NCI-H2029 (cell line): ENCODE results near the gene THAP7.

Experiments
- DNase-seq: peaks from one replicate; lab custom pipeline; 2025; lab: John Stamatoyannopoulos, UW

Gene THAP7

DNA sequence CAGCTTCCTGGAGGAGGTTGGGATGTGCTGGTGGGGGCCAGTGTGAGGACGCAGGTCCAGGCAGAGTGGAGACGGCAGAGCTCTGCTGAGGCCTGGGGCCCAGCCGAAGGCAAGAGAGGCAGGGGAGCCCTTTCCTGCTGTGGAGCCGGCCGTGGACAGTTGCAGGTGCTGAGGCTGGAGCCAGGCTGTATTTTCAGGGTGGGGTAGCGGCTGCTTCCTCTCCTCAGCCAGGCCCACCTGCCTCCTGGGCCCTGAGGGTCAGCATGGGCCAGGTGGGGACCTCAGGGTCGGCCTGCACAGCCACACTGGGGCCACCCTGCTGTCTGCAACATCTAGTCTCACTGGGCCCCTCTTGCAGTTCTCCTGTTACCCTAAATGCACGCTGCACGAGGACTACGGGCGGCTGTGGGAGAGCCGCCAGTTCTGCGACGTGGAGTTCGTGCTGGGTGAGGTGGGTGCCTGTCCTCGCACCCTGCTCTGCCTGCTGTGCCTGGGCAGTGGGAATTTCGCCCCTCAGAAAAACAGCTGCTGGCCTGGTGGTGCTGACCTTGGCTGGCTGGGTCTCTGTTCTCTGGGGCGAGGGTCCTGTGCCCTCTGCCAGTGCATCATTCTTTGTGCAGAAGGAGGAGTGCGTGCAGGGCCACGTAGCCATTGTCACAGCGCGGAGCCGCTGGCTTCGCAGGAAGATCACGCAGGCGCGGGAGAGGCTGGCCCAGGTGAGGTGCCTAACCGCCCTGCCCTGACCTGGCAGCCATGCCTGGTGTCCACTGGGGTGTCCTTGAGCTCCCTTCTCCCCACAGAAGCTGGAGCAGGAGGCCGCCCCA is 8.4 kb downstream of the THAP7 start:
- no peak for DNase-seq

DNA sequence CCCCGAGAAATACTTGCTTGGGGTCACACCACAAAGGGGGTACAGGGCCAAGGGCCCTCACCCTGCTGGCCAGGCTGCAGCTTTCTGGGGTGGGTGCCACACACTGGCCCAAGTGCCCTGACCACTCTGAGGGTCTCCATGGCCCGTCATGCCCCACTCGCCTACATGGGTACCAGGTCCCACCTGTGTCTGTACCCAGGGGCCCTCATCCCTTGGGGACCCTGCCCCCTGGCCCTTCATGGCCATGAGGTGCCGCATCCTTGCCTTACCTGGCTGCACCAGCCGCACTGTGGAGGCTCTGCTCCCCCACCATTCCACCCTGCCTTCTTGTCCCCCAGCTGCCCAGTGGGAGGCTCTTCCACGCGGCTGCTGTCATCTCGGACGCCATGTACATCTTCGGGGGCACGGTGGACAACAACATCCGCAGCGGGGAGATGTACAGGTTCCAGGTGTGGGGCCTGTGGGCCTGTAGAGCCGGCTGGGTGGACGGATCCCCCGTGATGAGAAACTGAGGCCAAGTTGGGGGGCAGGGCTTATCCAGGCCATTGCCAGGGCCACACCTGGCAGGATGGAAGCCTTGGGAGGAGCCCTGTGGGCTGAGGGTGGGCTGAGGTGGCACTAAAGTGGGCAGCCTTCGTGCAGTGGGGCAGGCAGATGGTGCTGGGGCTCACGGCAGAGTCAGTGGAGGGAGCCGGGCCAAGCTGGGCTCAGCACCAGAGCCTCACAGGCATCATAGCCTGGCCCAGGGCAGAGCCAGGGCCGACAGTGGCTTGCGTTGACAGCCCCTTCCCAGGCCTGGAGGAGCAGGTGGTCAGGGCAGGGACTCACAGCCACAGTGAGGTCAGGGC is 9.2 kb downstream of the THAP7 start:
- DNase-seq: no peak

DNA sequence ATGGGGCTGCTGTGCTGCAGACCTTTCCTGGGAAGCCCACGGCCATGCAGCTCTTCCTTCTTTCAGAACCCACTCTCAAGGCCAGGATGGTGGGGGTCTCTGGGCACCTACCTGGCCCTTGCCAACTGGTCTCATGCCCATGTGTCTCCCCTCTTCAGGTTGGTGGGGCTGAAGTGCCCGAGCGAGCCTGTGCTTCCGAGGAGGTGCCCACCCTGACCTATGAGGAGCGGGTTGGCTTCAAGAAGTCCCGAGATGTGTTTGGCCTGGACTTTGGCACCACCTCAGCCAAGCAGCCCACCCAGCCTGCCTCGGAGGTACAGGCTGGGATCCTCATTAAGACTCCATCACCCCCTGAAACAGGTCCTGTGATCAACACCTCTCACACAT is 9.9 kb downstream of the THAP7 start:
- no peak for DNase-seq

DNA sequence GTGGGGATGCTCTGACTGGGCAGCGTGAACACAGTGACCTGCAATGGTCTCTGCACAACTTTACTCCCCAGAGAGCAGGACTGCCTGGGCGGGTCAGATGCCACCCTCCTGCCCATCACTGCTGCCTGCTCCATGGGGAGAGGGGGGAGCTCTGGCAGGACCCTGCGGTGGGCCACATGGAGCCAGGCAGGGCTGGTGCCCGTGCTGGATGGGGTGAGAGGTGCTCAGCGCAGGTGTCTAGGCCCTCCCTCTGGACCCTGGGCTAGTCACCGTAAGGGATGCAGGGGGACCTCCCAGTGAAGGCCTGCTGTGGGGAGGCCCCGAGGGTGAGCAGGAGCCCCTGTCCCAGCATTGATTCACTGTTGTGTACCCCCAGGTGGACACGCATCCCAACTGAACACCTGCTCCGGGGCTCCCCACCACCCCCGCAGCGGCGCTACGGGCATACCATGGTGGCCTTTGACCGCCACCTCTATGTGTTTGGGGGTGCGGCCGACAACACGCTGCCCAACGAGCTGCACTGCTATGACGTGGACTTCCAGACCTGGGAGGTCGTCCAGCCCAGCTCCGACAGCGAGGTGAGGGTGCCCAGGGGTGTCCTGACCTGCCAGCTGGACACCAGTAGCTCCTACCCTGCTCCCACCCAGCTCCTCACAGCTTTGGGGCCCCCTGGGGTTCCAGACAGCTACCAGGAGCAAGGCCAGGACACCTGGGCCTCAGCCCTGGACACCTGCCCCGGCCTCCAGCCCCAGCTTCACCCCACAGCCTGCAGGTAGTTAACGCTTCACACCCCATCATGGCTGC is 10.5 kb downstream of the THAP7 start:
- no peak for DNase-seq

DNA sequence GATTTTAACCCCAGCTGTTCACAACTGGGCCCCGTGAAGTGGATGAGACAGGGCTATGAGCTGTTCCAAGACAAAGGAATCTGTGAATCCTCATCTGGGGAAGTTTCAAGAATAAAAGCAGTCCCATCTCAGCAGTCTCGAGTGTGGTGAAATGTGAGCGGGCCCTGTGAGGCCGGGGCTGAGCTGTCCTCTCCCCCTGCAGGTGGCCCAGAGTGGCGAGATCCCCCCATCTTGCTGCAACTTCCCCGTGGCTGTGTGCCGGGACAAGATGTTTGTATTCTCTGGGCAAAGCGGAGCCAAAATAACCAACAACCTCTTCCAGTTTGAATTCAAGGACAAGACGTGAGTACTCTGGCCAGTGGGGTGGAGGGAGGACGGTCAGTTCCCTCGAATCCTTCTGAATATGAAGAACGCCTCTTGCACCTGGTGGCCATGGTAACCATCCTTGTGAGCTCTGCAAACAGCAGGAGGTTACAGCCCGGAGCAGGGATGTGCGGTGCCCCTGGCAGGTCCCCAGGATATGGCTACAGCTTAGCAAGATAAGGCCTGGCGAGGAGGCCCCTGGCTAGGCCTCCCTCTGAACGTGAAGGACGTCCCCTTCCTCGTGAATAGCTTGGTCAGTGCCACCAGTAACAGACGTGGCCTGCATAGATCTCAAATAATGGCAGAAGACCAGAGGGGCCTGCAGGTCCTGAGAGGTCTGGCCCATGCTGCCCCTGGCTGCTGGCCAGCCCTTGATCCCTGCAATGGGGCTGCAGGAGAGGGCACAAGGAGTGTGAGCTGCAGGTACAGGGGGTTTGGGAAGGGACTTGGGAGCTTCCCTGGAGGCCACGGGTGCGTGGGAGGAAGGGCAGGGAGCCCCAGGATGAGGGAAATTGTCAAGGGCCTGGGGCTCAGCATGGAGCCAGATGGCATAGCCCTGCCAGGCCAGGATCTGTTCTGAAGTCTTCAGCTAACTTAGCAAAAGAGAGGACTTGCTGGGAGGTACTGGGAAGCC is 11.4 kb downstream of the THAP7 start:
- no peak for DNase-seq

DNA sequence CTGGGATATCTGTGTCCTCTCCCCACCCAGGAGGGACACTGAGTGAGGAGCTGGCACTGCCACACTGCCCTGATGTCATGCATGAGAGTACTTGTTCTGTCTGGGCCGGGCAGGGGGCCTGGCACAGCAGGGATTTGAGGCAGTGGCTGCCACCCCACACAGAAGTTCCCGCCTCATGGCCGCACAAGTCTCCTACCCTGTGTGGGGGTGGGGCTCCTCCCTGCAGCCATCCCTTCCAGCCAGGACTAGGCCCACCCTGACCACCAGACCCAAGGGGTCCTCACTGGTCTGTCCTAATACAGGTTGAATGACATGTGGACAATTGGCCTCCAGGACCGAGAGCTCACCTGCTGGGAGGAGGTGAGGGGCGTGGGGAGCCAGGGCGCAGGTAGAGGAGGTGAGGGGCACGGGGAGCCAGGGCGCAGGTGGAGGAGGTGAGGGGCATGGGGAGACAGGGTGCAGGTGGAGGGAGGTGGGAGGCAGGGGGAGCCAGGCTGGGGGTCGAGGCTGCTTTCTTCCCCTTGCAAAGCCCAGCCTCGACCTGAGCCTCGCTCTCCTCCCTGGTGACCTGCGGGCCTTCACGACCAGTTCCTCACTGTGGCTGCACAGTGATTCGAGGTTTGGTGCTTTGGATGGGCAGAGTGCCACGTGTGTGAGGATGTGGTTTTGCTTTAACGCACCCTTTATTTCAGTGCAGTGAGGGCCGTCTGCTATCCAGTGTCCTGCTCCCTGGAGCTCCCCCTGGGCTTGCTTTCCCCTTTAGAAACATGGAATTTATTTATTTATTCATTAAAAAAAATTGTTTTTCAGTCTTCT is 12.4 kb downstream of the THAP7 start:
- no peak for DNase-seq

DNA sequence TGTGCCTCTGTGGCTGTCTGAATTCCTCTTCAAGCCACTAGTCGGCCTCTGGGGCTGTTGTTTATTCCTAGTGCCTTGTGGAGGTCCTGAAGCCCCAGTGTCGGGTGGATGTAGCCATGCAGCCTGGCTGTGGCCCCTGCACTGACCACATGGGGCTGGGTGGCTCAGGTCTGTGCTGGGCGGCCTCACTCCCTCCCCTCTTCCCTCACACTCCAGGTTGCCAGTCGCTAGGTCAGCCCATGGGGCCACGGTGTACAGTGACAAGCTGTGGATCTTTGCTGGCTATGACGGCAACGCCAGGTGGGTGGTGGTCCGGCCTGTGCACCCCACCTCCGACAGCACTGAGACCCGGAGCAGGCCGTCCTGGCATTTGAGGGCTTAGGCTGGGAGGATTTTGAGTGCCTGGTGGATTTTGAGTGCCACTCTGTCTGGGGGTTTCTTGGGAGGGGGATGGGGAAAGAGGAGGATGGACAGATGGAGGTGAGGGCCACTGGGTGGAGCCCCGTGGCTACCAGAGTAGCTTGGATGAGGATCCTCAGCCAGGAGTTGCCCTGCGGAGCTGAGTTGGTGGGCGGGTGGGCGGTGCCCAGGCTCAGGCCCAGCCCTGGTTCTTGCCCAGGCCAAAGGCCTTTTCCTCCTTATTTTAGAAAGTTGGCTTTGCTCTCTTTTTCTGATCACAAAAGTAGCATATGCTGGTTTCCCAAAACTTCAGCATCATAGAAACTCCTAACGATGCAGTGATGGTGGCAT is 13.2 kb downstream of the THAP7 start:
- no peak for DNase-seq

DNA sequence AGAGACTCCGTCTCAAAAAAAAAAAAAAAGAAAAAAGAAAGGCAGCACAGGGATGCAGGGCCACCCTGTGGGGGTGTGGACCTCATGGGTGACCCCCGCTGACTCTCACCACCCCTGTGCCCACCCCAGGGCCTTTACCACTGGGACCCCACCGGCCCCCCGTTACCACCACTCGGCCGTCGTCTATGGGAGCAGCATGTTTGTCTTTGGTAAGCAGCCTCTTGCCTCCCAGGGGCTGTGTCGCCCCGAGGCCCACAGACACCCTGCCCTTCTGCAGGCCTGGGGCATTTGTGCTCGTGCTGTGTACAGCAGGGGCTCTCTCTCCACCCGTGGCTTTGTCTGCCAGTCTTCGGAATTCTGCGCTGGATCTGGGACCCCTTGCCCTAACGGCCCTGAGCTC is 14.5 kb downstream of the THAP7 start:
- DNase-seq: no peak

DNA sequence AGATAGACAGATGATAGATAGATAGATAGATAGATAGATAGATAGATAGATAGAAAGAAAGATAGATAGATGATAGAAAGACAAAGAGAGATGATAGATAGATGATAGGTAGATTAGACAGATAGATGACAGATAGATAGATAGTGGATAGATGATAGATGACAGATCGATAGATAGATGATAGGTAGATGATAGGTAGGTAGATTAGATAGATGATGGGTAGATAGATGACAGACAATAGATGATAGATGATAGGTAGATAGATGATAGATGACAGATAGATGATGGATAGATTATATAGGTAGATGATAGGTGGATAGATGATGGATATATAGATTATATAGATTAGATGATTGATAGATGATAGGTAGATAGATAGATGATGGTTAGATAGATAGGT is 15.6 kb downstream of the THAP7 start:
- no peak for DNase-seq

DNA sequence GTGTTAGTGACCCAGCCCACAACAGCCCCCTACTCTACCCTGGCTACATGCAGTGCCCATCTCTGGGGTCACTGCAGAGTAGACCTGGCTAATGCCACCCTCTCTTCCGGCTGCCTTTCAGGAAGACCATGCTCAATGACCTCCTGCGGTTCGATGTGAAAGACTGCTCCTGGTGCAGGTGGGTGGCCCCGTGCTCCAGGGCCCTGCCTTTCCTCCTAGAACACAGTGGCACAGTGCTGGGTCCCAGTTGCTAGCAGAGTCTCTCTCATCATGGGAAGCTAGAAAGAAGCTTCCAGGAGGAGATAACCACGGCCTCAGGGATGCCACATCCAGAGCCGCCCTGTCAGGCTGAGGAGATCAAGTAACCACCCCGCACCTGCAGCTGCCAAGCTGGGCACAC is 16.2 kb downstream of the THAP7 start:
- no peak for DNase-seq

DNA sequence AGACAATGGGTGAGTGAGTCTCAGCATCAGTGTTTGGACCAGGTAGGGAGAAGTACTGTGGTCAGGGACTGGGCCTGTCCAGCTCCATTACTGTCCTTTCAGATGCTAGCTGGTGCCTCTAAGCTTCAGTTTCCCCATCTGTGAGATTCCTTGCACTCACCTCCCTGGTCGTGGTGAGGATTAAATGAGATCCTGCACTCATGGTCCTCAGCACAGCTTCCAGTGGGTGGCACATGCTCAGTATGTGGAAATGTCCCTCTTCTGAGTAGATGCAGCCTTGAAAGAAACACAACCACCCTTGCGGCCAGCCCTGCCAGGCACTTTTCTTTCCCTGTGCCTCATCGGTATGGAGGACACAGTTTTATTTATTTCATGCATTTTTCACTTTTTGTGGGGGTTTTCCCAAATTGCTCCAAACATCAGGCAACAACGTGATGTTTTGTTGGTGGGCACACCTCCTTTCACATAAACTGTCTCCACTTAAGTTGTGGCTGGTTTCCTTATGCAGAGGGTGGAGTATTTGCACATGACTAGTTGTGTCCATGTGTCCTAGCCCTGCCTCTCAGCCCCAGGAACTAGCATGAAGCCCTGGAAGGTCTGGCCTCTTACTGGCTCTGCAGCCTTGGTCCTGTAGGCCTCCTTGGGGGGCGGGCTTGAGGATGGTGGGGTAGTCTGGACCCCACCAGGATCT is 18.7 kb downstream of the THAP7 start:
- no peak for DNase-seq

DNA sequence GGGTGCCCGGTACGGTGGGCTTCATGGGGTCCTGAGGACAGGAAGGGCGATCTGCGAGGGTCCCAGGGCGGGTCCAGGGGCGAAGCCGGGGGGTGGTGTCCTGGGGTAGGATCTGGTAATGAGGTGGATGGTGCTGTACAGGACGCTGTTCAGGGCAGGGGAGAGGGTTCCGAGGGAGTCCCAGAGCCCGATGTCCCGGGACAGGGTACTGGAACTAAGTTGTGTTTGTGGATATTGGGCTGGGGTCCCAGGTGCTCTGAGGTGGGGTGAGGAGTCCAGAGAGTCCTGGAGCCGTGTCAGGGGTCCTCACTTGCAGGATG is 19.4 kb downstream of the THAP7 start:
- no peak for DNase-seq

DNA sequence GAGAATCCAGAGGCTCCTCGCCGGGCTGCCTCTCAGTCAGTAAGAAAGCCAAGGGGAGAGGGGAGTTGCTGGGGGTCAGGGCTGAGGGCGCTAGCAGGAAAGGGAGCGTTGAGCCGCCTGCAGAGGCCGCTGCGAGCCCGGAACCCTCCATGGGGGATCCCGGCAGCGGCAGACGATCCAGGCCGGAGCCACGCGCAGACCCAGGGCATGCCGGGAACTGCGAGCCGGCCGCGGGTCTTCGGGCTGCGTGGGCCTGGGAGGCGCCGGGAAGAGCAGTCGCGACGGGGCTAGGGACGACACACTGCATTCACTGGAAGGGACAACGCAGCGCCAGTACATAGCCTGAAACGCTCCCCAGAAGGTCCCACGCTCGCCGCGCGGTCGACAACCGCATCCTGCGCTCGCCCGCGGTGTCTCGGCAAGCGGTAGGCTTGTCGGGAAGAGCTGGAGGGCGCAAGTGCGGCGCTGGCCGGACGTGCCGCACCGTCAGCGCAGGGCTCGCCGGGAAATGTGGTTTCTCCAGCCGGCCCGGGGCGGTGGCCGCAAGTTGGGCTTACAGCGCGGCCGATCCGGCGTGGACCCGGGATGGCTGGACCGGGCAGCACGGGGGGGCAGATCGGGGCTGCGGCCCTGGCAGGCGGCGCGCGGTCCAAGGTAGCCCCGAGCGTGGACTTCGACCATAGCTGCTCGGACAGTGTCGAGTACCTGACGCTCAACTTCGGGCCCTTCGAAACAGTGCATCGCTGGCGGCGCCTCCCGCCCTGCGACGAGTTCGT is 19.9 kb downstream of the THAP7 start, which contains the start of gene LZTR1:
TSS of gene LZTR1 (plus strand) at position 511 of the 776 bp plus-strand sequence. CDS start at position 586, 75 bp downstream.
- DNase-seq: peak; percentile 37

DNA sequence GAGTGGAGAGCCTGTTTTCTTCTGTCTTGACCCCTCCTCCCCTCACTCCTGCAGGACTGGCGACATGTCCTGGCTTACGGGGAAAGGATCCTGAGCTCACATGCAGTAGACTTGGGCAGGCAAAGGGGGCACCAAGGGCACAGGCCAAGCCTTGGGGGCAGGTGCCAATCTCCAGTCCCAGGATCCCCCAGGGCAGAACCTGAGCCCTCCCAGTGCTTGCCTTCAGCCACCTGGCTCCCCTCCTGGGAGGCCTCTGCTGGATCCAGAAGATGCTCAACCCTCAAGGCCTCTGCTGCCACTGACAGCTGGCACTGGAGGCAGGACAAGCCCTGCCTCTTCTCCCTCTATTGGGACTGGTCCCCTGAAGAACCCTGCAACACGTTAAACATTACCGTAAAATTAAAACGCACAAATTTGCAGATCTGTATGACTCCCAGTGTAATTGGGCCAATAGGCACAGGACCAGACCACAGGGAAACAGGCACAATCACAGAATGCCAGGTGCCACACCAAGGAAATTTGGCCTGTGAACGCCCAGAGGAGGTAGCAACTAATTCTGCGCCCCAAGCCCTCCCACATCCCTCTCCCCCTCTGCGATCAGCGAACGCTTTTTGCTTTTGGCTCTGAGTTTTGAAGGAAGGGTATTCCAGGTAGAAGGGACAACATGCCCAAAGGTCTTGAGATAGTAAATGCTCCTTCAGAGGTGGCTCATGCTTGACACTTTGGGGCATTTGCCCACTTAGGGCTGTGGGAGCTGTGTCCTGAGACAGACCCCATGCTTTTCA is 20.8 kb downstream of the THAP7 start:
- DNase-seq: no peak

DNA sequence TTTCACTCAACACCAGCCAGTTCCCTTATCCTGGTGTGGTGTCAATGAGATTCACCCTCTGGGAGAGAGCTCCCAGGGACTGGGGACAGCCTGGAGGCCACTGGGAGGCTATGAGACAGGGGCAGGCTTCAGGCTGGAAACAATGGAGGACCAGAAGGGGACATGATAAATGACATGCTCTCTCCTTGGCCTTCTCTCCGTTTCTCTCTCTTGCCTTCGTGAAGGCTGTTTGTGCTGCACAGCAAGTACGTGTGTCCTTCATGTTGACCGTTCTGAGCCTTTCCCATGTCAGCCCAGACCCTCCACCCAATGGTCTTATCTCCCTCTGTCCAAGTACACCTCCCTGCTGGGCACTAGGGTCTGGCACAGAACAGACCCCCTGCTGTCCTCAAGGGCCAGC is 21.4 kb downstream of the THAP7 start:
- DNase-seq: no peak

DNA sequence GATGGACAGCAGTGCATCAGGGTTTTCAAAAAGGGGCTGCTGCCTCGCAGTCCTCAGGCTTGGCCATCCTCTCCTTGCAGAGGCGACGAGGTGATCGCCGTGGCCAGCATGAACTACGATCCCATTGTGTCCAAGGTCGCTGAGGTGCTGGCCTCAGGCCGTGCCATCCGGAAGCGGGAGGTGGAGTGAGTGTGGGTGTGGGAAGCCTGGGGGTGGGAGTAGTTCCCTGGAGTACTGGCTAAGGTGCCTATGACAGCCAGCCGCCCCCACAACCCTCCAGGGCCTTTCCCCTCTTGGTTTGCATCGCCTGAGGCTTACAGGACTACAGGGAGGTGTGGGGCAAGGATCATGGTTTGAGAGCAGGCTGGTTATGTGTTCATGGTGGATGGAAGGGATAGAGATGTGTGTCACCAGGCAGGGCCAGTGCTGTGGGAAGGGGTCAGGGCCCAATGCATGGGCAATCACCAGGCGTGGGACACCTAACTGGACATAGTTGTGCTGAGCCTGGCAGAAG is 21.9 kb downstream of the THAP7 start:
- DNase-seq: no peak

DNA sequence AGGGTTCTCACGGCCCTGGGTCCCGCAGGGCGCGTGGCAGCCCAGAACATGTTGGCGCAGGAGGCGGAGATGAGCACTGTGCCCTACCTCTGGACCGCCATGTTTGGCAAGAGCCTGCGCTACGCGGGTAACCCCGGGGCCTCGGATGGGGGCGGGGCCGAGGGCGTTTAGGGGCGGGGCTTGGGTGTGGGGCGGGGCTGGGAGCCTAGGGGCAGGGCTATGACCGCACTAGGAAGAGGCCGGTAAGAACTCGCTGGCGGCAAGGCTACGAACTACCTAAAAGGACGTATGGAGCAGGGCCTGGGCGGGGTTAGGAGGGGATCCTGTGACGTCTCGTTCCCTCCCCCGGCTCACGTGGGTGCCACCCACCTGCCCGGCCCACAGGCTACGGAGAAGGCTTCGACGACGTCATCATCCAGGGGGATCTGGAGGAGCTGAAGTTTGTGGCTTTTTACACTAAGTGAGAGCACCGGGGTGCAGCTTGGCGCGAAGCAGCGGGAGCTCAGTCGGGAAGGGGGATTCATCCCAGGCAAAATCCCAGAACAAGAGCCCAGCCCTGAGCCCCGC is 22.6 kb downstream of the THAP7 start:
- DNase-seq: peak; percentile 61
